ENCODE results near the gene FABP3. TPM values are rescaled to one million over a fixed set of nuclear protein-coding genes. Genes with fewer than 3 reads are reported as not detected.

FABP3 gene
- polyA plus RNA-seq, 2 of the 4 experiments (the other 2 are of a cell fraction) = not detected

- H3K4me2 ChIP-seq = no peak overlapping the region
- H3K4me3 ChIP-seq = no peak overlapping the region
- H3K27ac ChIP-seq = no peak overlapping the region
- no peaks in the 10 kb centered on the region for H3K9me3 ChIP-seq
- ChIA-PET CTCF (interaction anchor here (0.9 to 2.7 kb wide), 3 partner anchors 12 to 191 kb away, joined by 3 to 9 read pairs (median 4); no protein-coding TSS in a partner anchor), POLR2A (no interaction called here)
- FAIRE-seq = no peak
- no peak for DNase-seq (ENCODE audit: low read depth in 1 of 2, low spot score in 1 of 2)
- 87% methylated on average over 5 of the region's 10 CpGs for WGBS (ENCODE audit: missing lambda C conversion rate)
- H3K4me1 ChIP-seq = peaks cover 13% of the 10 kb centered on the region
- no peak for ATAC-seq
- TF ChIP-seq CHD2 (IDR thresholded peaks at IDR 0.05; ENCODE audit: low read length, partially characterized antibody) (no peak), SREBF2 (IDR thresholded peaks at IDR 0.05) (no peak), HOXA7 (CRISPR knock-in tag; IDR thresholded peaks at IDR 0.05) (no peak), TP53 (CRISPR knock-in tag; IDR thresholded peaks at IDR 0.05) (no peak), ZNF302 (CRISPR knock-in tag; IDR thresholded peaks at IDR 0.05) (no peak), CBX2 (IDR thresholded peaks at IDR 0.05; ENCODE audit: borderline replicate concordance, low read depth) (no peak), USF2 (IDR thresholded peaks at IDR 0.05) (no peak), RCOR1 (IDR thresholded peaks at IDR 0.05; ENCODE audit: low read depth, low read length) (no peak), PHF8 (IDR thresholded peaks at IDR 0.05; ENCODE audit: borderline replicate concordance, low read depth) (no peak), HES2 (IDR thresholded peaks at IDR 0.05) (no peak), KDM1A (IDR thresholded peaks at IDR 0.05; ENCODE audit: low read depth) (no peak), BHLHE40 (IDR thresholded peaks at IDR 0.05; ENCODE audit: low read depth, low read length) (no peak), MAX (IDR thresholded peaks at IDR 0.05) (no peak), JUN (IDR thresholded peaks at IDR 0.05) (no peak), TFCP2L1 (CRISPR knock-in tag; IDR thresholded peaks at IDR 0.05) (no peak)
Measured at GRCh38 chr1:31372751-31373055, 173 bp downstream of the FABP3 start.

GRCh38 chr1:31372051-31372450, 825 bp downstream of the FABP3 start:
- Histone ChIP-seq H3K4me2 (no peak overlapping the region), H3K27ac (no peak overlapping the region), H3K4me1 (peaks cover 6% of the 10 kb centered on the region), H3K9me3 (no peaks in the 10 kb centered on the region), H3K4me3 (no peak overlapping the region)
- DNase-seq (ENCODE audit: low read depth in 1 of 2, low spot score in 1 of 2) (no peak), FAIRE-seq (no peak), ATAC-seq (no peak)
- ChIA-PET POLR2A (no interaction called here), CTCF (interaction anchor here (1.1 to 2.7 kb wide), 3 partner anchors 22 to 51 kb away, joined by 3 to 9 read pairs (median 3); no protein-coding TSS in a partner anchor)
- WGBS (ENCODE audit: missing lambda C conversion rate) = 77% methylated on average over 3 of the region's 3 CpGs
- TF ChIP-seq MAX (IDR thresholded peaks at IDR 0.05) (no peak), TFCP2L1 (CRISPR knock-in tag; IDR thresholded peaks at IDR 0.05) (no peak), JUN (IDR thresholded peaks at IDR 0.05) (no peak), JUNB (IDR thresholded peaks at IDR 0.05) (no peak), ZNF302 (CRISPR knock-in tag; IDR thresholded peaks at IDR 0.05) (no peak), HOXB5 (CRISPR knock-in tag; IDR thresholded peaks at IDR 0.05) (no peak), MAZ (IDR thresholded peaks at IDR 0.05; ENCODE audit: borderline replicate concordance, low read depth, low read length) (no peak), TP53 (CRISPR knock-in tag; IDR thresholded peaks at IDR 0.05) (no peak)

- CTCF ChIA-PET = interaction anchor here (1.1 to 2.7 kb wide), 4 partner anchors 23 to 52 kb away, joined by 3 to 9 read pairs (median 6); no protein-coding TSS in a partner anchor
- 74% methylated on average over 10 of the region's 10 CpGs for WGBS (ENCODE audit: missing lambda C conversion rate)
- no peaks in the 10 kb centered on the region; the same call in 2 of the 3 replicates for H3K4me1 ChIP-seq
- no peak overlapping the region for H3K4me2 ChIP-seq
- ATAC-seq (no peak), FAIRE-seq (no peak), DNase-seq (ENCODE audit: low read depth in 1 of 2, low spot score in 1 of 2) (no peak)
- H3K9me3 ChIP-seq = no peaks in the 10 kb centered on the region
- no peak overlapping the region for H3K4me3 ChIP-seq
- POLR2A ChIA-PET = no interaction called here
- no peak overlapping the region for H3K27ac ChIP-seq
- TF ChIP-seq RNF2 (IDR thresholded peaks at IDR 0.05; ENCODE audit: borderline replicate concordance, low read depth) = no peak
- TF ChIP-seq RCOR1 (IDR thresholded peaks at IDR 0.05; ENCODE audit: low read depth, low read length) = no peak
- no peak for TF ChIP-seq GATA3 (IDR thresholded peaks at IDR 0.05; ENCODE audit: borderline replicate concordance)
- no peak for TF ChIP-seq TP53 (CRISPR knock-in tag; IDR thresholded peaks at IDR 0.05)
- TF ChIP-seq RAD21 (conservative IDR thresholded peaks at IDR 0.05 in 1 of 2, IDR thresholded peaks at IDR 0.05 in 1 of 2) = no peak
- TF ChIP-seq HES2 (IDR thresholded peaks at IDR 0.05) = no peak
- TF ChIP-seq REST (IDR thresholded peaks at IDR 0.05) = no peak
- no peak for TF ChIP-seq ZSCAN20 (CRISPR knock-in tag; IDR thresholded peaks at IDR 0.05)
- no peak for TF ChIP-seq BCL3 (IDR thresholded peaks at IDR 0.05)
- no peak for TF ChIP-seq HOXA7 (CRISPR knock-in tag; IDR thresholded peaks at IDR 0.05)
- TF ChIP-seq MAFK (IDR thresholded peaks at IDR 0.05; ENCODE audit: partially characterized antibody) = no peak
- TF ChIP-seq SREBF2 (IDR thresholded peaks at IDR 0.05) = no peak
- no peak for TF ChIP-seq RFX5 (IDR thresholded peaks at IDR 0.05)
Measured at GRCh38 chr1:31371121-31371959, 1.5 kb downstream of the FABP3 start.

Data from A549 (cell line).